ENCODE measurements around the gene MTARC2. TPM values are rescaled to one million over a fixed set of nuclear protein-coding genes. Genes with fewer than 3 reads are reported as not detected.
A peak's percentile ranks its signal among the peaks of the same experiment; 100 is the strongest.

MTARC2 gene
- total and polyA plus RNA-seq, 2 of the 13 experiments (the other 11 are each of a cell fraction or from before 2014, with no cell fraction given), result 8.5 to 10.1 TPM

GRCh38 chr1:220767312-220768125 is 19.4 kb downstream of the MTARC2 start (continued):
- TF ChIP-seq UBTF (CRISPR knock-in tag; IDR thresholded peaks at IDR 0.05) (peak; percentile 8; the same call in 1 of the 2 replicates), SOX13 (IDR thresholded peaks at IDR 0.05) (no peak), SOX13 (CRISPR knock-in tag; conservative IDR thresholded peaks at IDR 0.05 in 1 of 2, IDR thresholded peaks at IDR 0.05 in 1 of 2) (peak in 1 of 2 experiments; percentile 11; a peak in 1 of 4 replicates), SOX5 (CRISPR knock-in tag; IDR thresholded peaks at IDR 0.05; ENCODE audit: borderline replicate concordance) (peak; percentile 37; the same call in 1 of the 2 replicates), GMEB1 (CRISPR knock-in tag; IDR thresholded peaks at IDR 0.05; ENCODE audit: borderline replicate concordance) (peak; percentile 27), PAXIP1 (CRISPR knock-in tag; conservative IDR thresholded peaks at IDR 0.05) (peak; percentile 81), RFX1 (IDR thresholded peaks at IDR 0.05) (no peak), SMAD3 (CRISPR knock-in tag; IDR thresholded peaks at IDR 0.05) (0 out of 2 replicates have a peak, but pooled peaks have one; percentile 24), SKI (IDR thresholded peaks at IDR 0.05; ENCODE audit: partially characterized antibody) (peak; percentile 90), ZSCAN12 (CRISPR knock-in tag; IDR thresholded peaks at IDR 0.05) (no peak), HNF4A (CRISPR knock-in tag; IDR thresholded peaks at IDR 0.05) (peak; percentile 83), SATB2 (CRISPR knock-in tag; IDR thresholded peaks at IDR 0.05) (0 out of 2 replicates have a peak, but pooled peaks have one; percentile 31), MTF2 (CRISPR knock-in tag; IDR thresholded peaks at IDR 0.05; ENCODE audit: borderline replicate concordance) (peak; percentile 78; the same call in 1 of the 2 replicates), RARA (CRISPR knock-in tag; IDR thresholded peaks at IDR 0.05) (peak; percentile 68)

Data from HepG2 (cell line).